ENCODE measurements around the gene GALNT16.

GRCh38 chr14:69323999-69324282 lies 64.0 kb downstream of the GALNT16 start:
- TF ChIP-seq, protein P1, sequence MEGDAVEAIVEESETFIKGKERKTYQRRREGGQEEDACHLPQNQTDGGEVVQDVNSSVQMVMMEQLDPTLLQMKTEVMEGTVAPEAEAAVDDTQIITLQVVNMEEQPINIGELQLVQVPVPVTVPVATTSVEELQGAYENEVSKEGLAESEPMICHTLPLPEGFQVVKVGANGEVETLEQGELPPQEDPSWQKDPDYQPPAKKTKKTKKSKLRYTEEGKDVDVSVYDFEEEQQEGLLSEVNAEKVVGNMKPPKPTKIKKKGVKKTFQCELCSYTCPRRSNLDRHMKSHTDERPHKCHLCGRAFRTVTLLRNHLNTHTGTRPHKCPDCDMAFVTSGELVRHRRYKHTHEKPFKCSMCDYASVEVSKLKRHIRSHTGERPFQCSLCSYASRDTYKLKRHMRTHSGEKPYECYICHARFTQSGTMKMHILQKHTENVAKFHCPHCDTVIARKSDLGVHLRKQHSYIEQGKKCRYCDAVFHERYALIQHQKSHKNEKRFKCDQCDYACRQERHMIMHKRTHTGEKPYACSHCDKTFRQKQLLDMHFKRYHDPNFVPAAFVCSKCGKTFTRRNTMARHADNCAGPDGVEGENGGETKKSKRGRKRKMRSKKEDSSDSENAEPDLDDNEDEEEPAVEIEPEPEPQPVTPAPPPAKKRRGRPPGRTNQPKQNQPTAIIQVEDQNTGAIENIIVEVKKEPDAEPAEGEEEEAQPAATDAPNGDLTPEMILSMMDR (IDR thresholded peaks at IDR 0.05; ENCODE audit: insufficient read depth, low read depth, low read length) = no peak
- no peak for TF ChIP-seq EZH2 (IDR thresholded peaks at IDR 0.05; ENCODE audit: insufficient read depth, low read length)

All from astrocyte (in vitro differentiated cells and primary cell).